ENCODE measurements around the gene GALNT14. TPM values are rescaled to one million over a fixed set of nuclear protein-coding genes. Genes with fewer than 3 reads are reported as not detected.

The GALNT14 gene
- total and polyA plus RNA-seq, 9 of the 15 experiments (the other 6 are each of a cell fraction or from before 2014, with no cell fraction given), result 0.11 TPM; not detected in 8

- Histone ChIP-seq H3K9ac (ENCODE audit: insufficient read depth in 1 of 2, low read depth in 2 of 2, low read length in 2 of 2) (no peak overlapping the region), H3K4me3 (no peak overlapping the region), H2AFZ (ENCODE audit: low read depth, low read length) (no peak overlapping the region), H3K27ac (ENCODE audit: extremely low read depth, low read depth, low read length) (no peak overlapping the region), H4K20me1 (replicated peaks; ENCODE audit: control insufficient read depth, insufficient read depth, low read length) (no peaks in the 10 kb centered on the region; the same call in 1 of the 2 replicates), H3K4me2 (ENCODE audit: insufficient read depth, low read length) (no peak overlapping the region), H3K27me3 (ENCODE audit: control insufficient read depth in 2 of 2, insufficient read depth in 2 of 2, low read length in 2 of 2) (no peaks in the 10 kb centered on the region; a peak in 1 of 5 replicates), H3K9me1 (ENCODE audit: control insufficient read depth, insufficient read depth, low read length) (no peaks in the 10 kb centered on the region), H3K9me3 (replicated peaks; ENCODE audit: control insufficient read depth, insufficient read depth, low read depth, low read length) (no peaks in the 10 kb centered on the region), H3K4me1 (replicated peaks in 1 of 2; ENCODE audit: control insufficient read depth in 2 of 2, insufficient read depth in 2 of 2, low read length in 2 of 2) (no peaks in the 10 kb centered on the region), H3K36me3 (ENCODE audit: control insufficient read depth, insufficient read depth, low read length) (no peaks in the 10 kb centered on the region), H3K79me2 (ENCODE audit: control insufficient read depth, insufficient read depth, low read length) (no peaks in the 10 kb centered on the region)
- WGBS (ENCODE audit: insufficient coverage, low coverage, missing lambda C conversion rate), result 0% methylated on average over 10 of the region's 10 CpGs
- in situ Hi-C loops (cut with MboI), result no loop called here
- POLR2A ChIA-PET, result interaction anchor here (0.5 kb wide), 1 partner anchor 423 kb away, joined by 3 read pairs; no protein-coding TSS in a partner anchor
- no peak for TF ChIP-seq CREM (IDR thresholded peaks at IDR 0.05; ENCODE audit: low read depth)
- no peak for TF ChIP-seq RBM22 (IDR thresholded peaks at IDR 0.05; ENCODE audit: low read depth, low read length, poor library complexity, severe bottlenecking)
- TF ChIP-seq NR3C1 (CRISPR knock-in tag; IDR thresholded peaks at IDR 0.05), result no peak
- no peak for TF ChIP-seq PKNOX1 (IDR thresholded peaks at IDR 0.05)
- TF ChIP-seq NFIX (CRISPR knock-in tag; IDR thresholded peaks at IDR 0.05; ENCODE audit: low read depth), result no peak
- TF ChIP-seq ZNF785 (CRISPR knock-in tag; IDR thresholded peaks at IDR 0.05), result no peak
- TF ChIP-seq, protein P1, sequence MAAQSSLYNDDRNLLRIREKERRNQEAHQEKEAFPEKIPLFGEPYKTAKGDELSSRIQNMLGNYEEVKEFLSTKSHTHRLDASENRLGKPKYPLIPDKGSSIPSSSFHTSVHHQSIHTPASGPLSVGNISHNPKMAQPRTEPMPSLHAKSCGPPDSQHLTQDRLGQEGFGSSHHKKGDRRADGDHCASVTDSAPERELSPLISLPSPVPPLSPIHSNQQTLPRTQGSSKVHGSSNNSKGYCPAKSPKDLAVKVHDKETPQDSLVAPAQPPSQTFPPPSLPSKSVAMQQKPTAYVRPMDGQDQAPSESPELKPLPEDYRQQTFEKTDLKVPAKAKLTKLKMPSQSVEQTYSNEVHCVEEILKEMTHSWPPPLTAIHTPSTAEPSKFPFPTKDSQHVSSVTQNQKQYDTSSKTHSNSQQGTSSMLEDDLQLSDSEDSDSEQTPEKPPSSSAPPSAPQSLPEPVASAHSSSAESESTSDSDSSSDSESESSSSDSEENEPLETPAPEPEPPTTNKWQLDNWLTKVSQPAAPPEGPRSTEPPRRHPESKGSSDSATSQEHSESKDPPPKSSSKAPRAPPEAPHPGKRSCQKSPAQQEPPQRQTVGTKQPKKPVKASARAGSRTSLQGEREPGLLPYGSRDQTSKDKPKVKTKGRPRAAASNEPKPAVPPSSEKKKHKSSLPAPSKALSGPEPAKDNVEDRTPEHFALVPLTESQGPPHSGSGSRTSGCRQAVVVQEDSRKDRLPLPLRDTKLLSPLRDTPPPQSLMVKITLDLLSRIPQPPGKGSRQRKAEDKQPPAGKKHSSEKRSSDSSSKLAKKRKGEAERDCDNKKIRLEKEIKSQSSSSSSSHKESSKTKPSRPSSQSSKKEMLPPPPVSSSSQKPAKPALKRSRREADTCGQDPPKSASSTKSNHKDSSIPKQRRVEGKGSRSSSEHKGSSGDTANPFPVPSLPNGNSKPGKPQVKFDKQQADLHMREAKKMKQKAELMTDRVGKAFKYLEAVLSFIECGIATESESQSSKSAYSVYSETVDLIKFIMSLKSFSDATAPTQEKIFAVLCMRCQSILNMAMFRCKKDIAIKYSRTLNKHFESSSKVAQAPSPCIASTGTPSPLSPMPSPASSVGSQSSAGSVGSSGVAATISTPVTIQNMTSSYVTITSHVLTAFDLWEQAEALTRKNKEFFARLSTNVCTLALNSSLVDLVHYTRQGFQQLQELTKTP (IDR thresholded peaks at IDR 0.05; ENCODE audit: low read depth in 1 of 2, partially characterized antibody in 2 of 2), result no peak
- TF ChIP-seq ZNF431 (CRISPR knock-in tag; IDR thresholded peaks at IDR 0.05), result no peak
- TF ChIP-seq, protein P2, sequence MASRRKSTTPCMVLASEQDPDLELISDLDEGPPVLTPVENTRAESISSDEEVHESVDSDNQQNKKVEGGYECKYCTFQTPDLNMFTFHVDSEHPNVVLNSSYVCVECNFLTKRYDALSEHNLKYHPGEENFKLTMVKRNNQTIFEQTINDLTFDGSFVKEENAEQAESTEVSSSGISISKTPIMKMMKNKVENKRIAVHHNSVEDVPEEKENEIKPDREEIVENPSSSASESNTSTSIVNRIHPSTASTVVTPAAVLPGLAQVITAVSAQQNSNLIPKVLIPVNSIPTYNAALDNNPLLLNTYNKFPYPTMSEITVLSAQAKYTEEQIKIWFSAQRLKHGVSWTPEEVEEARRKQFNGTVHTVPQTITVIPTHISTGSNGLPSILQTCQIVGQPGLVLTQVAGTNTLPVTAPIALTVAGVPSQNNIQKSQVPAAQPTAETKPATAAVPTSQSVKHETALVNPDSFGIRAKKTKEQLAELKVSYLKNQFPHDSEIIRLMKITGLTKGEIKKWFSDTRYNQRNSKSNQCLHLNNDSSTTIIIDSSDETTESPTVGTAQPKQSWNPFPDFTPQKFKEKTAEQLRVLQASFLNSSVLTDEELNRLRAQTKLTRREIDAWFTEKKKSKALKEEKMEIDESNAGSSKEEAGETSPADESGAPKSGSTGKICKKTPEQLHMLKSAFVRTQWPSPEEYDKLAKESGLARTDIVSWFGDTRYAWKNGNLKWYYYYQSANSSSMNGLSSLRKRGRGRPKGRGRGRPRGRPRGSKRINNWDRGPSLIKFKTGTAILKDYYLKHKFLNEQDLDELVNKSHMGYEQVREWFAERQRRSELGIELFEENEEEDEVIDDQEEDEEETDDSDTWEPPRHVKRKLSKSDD (conservative IDR thresholded peaks at IDR 0.05; ENCODE audit: low read length), result no peak
- no peak for TF ChIP-seq JUNB (CRISPR knock-in tag; conservative IDR thresholded peaks at IDR 0.05)
- no peak for TF ChIP-seq RBM14 (IDR thresholded peaks at IDR 0.05; ENCODE audit: borderline replicate concordance, insufficient read depth, low read depth, low read length)
- no peak for FAIRE-seq
- no TSS peak for BruUV-seq (replicated peaks)
- no peak for ATAC-seq
- DNase-seq (ENCODE audit: extremely low read depth in 1 of 4, low spot score in 3 of 4), result no peak
- intact Hi-C loops (cut with micrococcal nuclease), result loop anchor here (10.0 kb wide), 2 partner anchors 112 to 158 kb away; no protein-coding TSS in a partner anchor
- CTCF ChIA-PET (ENCODE audit: low intra/inter-chr PET ratio), result no interaction called here
These were observed 38.5 kb upstream of the GALNT14 start for GRCh38 chr2:31176742-31177141.
